Retina (tissue), 1 donor: ENCODE measurements around the gene OR2T10.
"Not testable (repeated sequence)": the region's sequence is repeated elsewhere in the genome, so short reads cannot be mapped to it uniquely, and the experiment has no call there.

Source experiments
- DNase-seq: peaks from one replicate; pipeline ENCODE4 v3.0.0-alpha.2; 2016

OR2T10 gene

GRCh38 chr1:248597589-248597988, at the start of gene OR2T10:
TSS of gene OR2T10 (minus strand) at chr1:248597700. CDS start at chr1:248593768, 3,932 bp downstream.
- DNase-seq = no peak

- DNase-seq = not testable (repeated sequence)
These were observed 47.7 kb upstream of the OR2T10 start, which contains the start of gene OR2T35 for GRCh38 chr1:248645178-248645577. TSS of gene OR2T35 (minus strand) at chr1:248645278. CDS start at chr1:248639258, 6,020 bp downstream.

GRCh38 chr1:248642971-248643651, 45.6 kb upstream of the OR2T10 start:
- DNase-seq = not testable (repeated sequence)

- not testable (repeated sequence) for DNase-seq
These were observed 44.1 kb upstream of the OR2T10 start for GRCh38 chr1:248641583-248641982.

- not testable (repeated sequence) for DNase-seq
These were observed 43.4 kb upstream of the OR2T10 start for GRCh38 chr1:248640906-248641305.

- not testable (repeated sequence) for DNase-seq
These were observed 42.2 kb upstream of the OR2T10 start for GRCh38 chr1:248639652-248640051.

GRCh38 chr1:248636612-248637011, 39.1 kb upstream of the OR2T10 start:
- DNase-seq = not testable (repeated sequence)

GRCh38 chr1:248634991-248635390, 37.5 kb upstream of the OR2T10 start, which contains the start of gene OR2T11:
TSS of gene OR2T11 (minus strand) at chr1:248635091. CDS start at chr1:248627128, 7,963 bp downstream.
- not testable (repeated sequence) for DNase-seq

- DNase-seq = no peak
These were observed 34.0 kb upstream of the OR2T10 start for GRCh38 chr1:248631354-248632008.

- no peak for DNase-seq
These were observed 33.1 kb upstream of the OR2T10 start for GRCh38 chr1:248630551-248630950.

GRCh38 chr1:248627971-248628844, 30.7 kb upstream of the OR2T10 start:
- no peak for DNase-seq

- no peak for DNase-seq
These were observed 28.5 kb upstream of the OR2T10 start for GRCh38 chr1:248625971-248626370.

GRCh38 chr1:248625166-248625565, 27.7 kb upstream of the OR2T10 start:
- DNase-seq = no peak

GRCh38 chr1:248622570-248623001, 25.1 kb upstream of the OR2T10 start:
- DNase-seq = no peak

- DNase-seq = no peak
These were observed 24.3 kb upstream of the OR2T10 start for GRCh38 chr1:248621770-248622169.

- no peak for DNase-seq
These were observed 21.4 kb upstream of the OR2T10 start for GRCh38 chr1:248618878-248619277.

GRCh38 chr1:248618119-248618518, 20.6 kb upstream of the OR2T10 start:
- DNase-seq = no peak

GRCh38 chr1:248613742-248614141, 16.2 kb upstream of the OR2T10 start:
- no peak for DNase-seq

- no peak for DNase-seq
These were observed 14.4 kb upstream of the OR2T10 start for GRCh38 chr1:248611883-248612414.

GRCh38 chr1:248610301-248610700, 12.8 kb upstream of the OR2T10 start:
- DNase-seq = no peak

GRCh38 chr1:248599396-248599795, 1.9 kb upstream of the OR2T10 start:
- no peak for DNase-seq

GRCh38 chr1:248596615-248597014, 885 bp downstream of the OR2T10 start:
- no peak for DNase-seq

- no peak for DNase-seq
These were observed 4.3 kb downstream of the OR2T10 start for GRCh38 chr1:248593226-248593625.
